OCI-LY1 (cell line): ENCODE results near the gene CCNC.

Experiments
- H2AFZ ChIP-seq: fragments of 200-600 bp; sonication (generic), shearing (Covaris generic); 2 replicates; pipeline ENCODE4 v1.6.0; 2014; ENCODE audit warnings: antibody characterized with exemption, mild to moderate bottlenecking, low read length
- H3F3A ChIP-seq: fragments of 200-600 bp; sonication (generic), shearing (Covaris generic); 2 replicates; pipeline ENCODE4 v1.6.0; 2014; ENCODE audit warnings: mild to moderate bottlenecking, antibody characterized with exemption, low read length, moderate library complexity; ENCODE audit not compliant: insufficient read depth
- H3K27ac ChIP-seq: fragments of 200-600 bp; sonication (generic); 2 replicates; pipeline ENCODE4 v1.5.1; 2014; ENCODE audit warnings: low read length, mixed run types, mild to moderate bottlenecking, low read depth; ENCODE audit not compliant: poor library complexity, severe bottlenecking
- H3K27me3 ChIP-seq: fragments of 200-600 bp; sonication (generic); 2 replicates; pipeline ENCODE4 v1.6.0; 2014; ENCODE audit warnings: antibody characterized with exemption, mild to moderate bottlenecking, low read length, moderate library complexity; ENCODE audit not compliant: insufficient read depth
- H3K36me3 ChIP-seq: fragments of 200-600 bp; sonication (generic); 2 replicates; pipeline ENCODE4 v1.6.1; 2014; ENCODE audit warnings: mild to moderate bottlenecking, antibody characterized with exemption, low read length, moderate library complexity, mixed read lengths; ENCODE audit not compliant: insufficient read depth
- H3K4me1 ChIP-seq: fragments of 200-600 bp; sonication (generic); 2 replicates; pipeline ENCODE4 v1.5.1; 2014; ENCODE audit warnings: mild to moderate bottlenecking, low read length, moderate library complexity; ENCODE audit not compliant: insufficient read depth, severe bottlenecking
- H3K4me2 ChIP-seq: fragments of 200-600 bp; sonication (generic), shearing (Covaris generic); 2 replicates; pipeline ENCODE4 v1.6.1; 2014; ENCODE audit warnings: low read length
- H3K4me3 ChIP-seq: fragments of 200-600 bp; sonication (generic); 2 replicates; pipeline ENCODE4 v1.5.1; 2014; ENCODE audit warnings: low read length, low read depth, mild to moderate bottlenecking, mixed read lengths; ENCODE audit not compliant: poor library complexity, severe bottlenecking
- H3K79me2 ChIP-seq: fragments of 200-600 bp; shearing (Covaris generic); 2 replicates; pipeline ENCODE4 v1.6.1; 2016; ENCODE audit warnings: mixed run types, low read length, mixed read lengths; ENCODE audit not compliant: insufficient read depth
- H3K9ac ChIP-seq: fragments of 200-600 bp; sonication (generic), shearing (Covaris generic); 2 replicates; pipeline ENCODE4 v1.6.1; 2014; ENCODE audit warnings: mild to moderate bottlenecking, low read length, mixed read lengths
- H3K9me2 ChIP-seq: fragments of 200-600 bp; sonication (generic), shearing (Covaris generic); 2 replicates; pipeline ENCODE4 v1.6.1; 2014; ENCODE audit warnings: low read depth, mild to moderate bottlenecking, low read length, mixed read lengths
- H3K9me3 ChIP-seq: fragments of 200-600 bp; shearing (Covaris generic); 2 replicates; pipeline ENCODE4 v1.6.1; 2014; ENCODE audit warnings: low read length, mixed read lengths
- H4K20me1 ChIP-seq: fragments of 200-600 bp; sonication (generic), shearing (Covaris generic); 2 replicates; pipeline ENCODE4 v1.6.0; 2016; ENCODE audit warnings: mild to moderate bottlenecking, low read length; ENCODE audit not compliant: insufficient read depth
- CTCF ChIP-seq: fragments of 200-600 bp; sonication (generic), shearing (Covaris generic); IDR thresholded peaks from 2 replicates; pipeline ENCODE4 v1.5.1; 2017; ENCODE audit warnings: mild to moderate bottlenecking, antibody characterized with exemption, low read length, moderate library complexity, mixed read lengths
- EZH2 ChIP-seq: fragments of 200-600 bp; sonication (generic), shearing (Covaris generic); IDR thresholded peaks from 2 replicates; pipeline ENCODE4 v1.8.0; 2017; ENCODE audit warnings: borderline replicate concordance, mixed run types, mild to moderate bottlenecking, antibody characterized with exemption, low read length, moderate library complexity, mixed read lengths

The CCNC gene

GRCh38 chr6:99611148-99611547 is 42.7 kb upstream of the CCNC start:
- TF ChIP-seq EZH2 (no peak), CTCF (no peak)
- no peak overlapping the region for H3K9ac ChIP-seq
- H3K36me3 ChIP-seq, result no peaks in the 10 kb centered on the region
- H3K4me1 ChIP-seq, result no peaks in the 10 kb centered on the region
- no peaks in the 10 kb centered on the region for H4K20me1 ChIP-seq
- no peak overlapping the region for H2AFZ ChIP-seq
- no peaks in the 10 kb centered on the region for H3K9me2 ChIP-seq
- no peaks in the 10 kb centered on the region for H3K27me3 ChIP-seq
- no peaks in the 10 kb centered on the region for H3K79me2 ChIP-seq
- H3K27ac ChIP-seq, result no peak overlapping the region
- H3K4me2 ChIP-seq, result no peak overlapping the region
- no peaks in the 10 kb centered on the region for H3K9me3 ChIP-seq
- H3K4me3 ChIP-seq, result no peak overlapping the region
- no peaks in the 10 kb centered on the region for H3F3A ChIP-seq

- H3K79me2 ChIP-seq, result no peaks in the 10 kb centered on the region
- no peaks in the 10 kb centered on the region for H3K27me3 ChIP-seq
- H3K4me1 ChIP-seq, result no peaks in the 10 kb centered on the region
- no peak overlapping the region for H3K4me3 ChIP-seq
- H3K36me3 ChIP-seq, result no peaks in the 10 kb centered on the region
- H2AFZ ChIP-seq, result no peak overlapping the region
- H3K9ac ChIP-seq, result no peak overlapping the region
- no peak overlapping the region for H3K27ac ChIP-seq
- H3K4me2 ChIP-seq, result no peak overlapping the region
- no peaks in the 10 kb centered on the region for H3F3A ChIP-seq
- H3K9me2 ChIP-seq, result no peaks in the 10 kb centered on the region
- H4K20me1 ChIP-seq, result no peaks in the 10 kb centered on the region
- no peaks in the 10 kb centered on the region for H3K9me3 ChIP-seq
- TF ChIP-seq EZH2, result no peak
Measured at GRCh38 chr6:99609905-99610489, 41.5 kb upstream of the CCNC start.

- Histone ChIP-seq H3K27ac (no peak overlapping the region), H3K79me2 (no peaks in the 10 kb centered on the region), H3K4me3 (no peak overlapping the region), H3K9ac (no peak overlapping the region), H3K9me3 (no peaks in the 10 kb centered on the region), H3F3A (no peaks in the 10 kb centered on the region), H2AFZ (no peak overlapping the region), H3K27me3 (no peaks in the 10 kb centered on the region), H3K4me2 (no peak overlapping the region), H3K36me3 (no peaks in the 10 kb centered on the region), H3K9me2 (no peaks in the 10 kb centered on the region), H4K20me1 (no peaks in the 10 kb centered on the region), H3K4me1 (no peaks in the 10 kb centered on the region)
- TF ChIP-seq EZH2 (no peak), CTCF (no peak)
Measured at GRCh38 chr6:99608886-99609482, 40.5 kb upstream of the CCNC start.
